ENCODE results near the gene UBXN7.
A peak's percentile ranks its signal among the peaks of the same experiment; 100 is the strongest.
"Not testable (repeated sequence)": the region's sequence is repeated elsewhere in the genome, so short reads cannot be mapped to it uniquely, and the experiment has no call there.

Gene UBXN7, protein sequence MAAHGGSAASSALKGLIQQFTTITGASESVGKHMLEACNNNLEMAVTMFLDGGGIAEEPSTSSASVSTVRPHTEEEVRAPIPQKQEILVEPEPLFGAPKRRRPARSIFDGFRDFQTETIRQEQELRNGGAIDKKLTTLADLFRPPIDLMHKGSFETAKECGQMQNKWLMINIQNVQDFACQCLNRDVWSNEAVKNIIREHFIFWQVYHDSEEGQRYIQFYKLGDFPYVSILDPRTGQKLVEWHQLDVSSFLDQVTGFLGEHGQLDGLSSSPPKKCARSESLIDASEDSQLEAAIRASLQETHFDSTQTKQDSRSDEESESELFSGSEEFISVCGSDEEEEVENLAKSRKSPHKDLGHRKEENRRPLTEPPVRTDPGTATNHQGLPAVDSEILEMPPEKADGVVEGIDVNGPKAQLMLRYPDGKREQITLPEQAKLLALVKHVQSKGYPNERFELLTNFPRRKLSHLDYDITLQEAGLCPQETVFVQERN

DNA sequence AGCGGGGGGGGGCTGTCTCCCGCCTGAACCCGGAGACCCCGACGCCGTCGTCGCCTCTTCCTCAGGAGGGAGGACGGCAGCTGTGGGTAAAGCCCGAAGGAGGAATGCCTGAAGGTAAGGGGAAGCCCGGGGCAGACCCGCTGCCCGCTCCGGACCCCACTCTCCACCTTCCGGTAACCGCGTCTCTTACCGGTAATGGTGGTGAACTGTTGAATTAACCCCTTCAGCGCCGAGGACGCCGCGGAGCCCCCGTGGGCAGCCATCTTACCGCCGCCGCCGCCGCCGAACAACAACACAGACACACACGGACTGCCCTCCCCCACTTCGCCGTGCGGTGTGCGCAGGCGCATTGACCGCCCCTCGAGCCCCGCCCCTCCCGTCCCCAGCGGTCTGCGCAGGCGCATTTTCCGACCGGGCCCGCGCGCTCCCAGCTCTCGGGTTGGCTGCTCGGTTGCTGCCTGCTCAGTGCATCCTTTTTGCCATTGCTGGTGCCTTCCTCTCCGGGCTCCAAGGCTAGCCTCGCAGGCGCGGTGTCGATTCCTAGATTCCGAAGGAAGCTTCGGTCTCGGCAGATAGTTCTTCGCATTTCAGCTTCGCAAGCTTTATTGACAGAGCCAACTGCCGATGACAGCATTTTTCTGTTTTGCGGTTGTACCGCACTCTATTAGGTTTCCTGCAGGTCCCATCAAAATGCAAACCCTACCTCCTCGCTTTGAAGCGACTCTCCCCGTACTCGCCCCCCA lies at the start of gene UBXN7:
UBXN7 (minus strand) TSS at position 291 of the 743 bp plus-strand sequence; CDS start at position 263, 28 bp downstream.
- DNase-seq (ENCODE audit: low read depth in 2 of 2), result peak; percentile 97

DNA sequence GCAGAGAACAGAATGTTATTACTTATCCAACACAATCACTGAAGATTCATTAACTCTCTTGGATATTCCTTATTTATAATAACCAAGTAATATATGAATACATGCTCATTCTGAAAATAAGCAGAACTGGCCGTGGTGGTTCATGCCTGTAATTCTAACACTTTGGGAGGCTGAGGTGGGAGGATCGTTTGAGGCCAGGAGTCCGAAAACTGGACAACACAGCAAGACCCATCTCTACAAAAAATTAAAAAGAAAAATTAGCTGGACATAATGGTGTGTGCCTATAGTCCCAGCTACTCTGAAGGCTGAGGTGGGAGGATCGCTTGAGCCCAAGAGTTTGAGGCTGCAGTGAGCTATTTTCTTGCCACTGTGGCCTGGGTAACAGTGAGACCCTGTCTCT lies 45.5 kb upstream of the UBXN7 start:
- DNase-seq (ENCODE audit: low read depth in 2 of 2), result no peak

DNA sequence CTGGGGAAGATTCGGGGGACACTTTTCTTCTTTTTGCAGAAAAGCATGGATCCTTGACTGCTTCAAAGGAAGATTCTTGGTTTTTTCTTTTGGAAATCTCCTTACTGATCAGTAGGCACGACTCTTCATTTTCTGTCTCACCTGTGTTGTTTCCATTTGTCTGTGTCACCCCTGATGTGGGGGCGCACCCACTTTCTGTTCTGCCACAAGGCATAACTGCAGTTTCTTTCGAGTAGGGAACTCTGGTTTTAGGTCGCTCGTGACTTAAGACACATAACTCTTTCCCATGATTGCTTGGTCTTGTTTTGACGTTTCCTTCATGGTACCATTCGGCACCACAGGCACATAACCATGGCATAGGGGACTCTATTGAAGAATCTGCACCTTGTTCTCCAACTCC lies 40.1 kb upstream of the UBXN7 start:
- no peak for DNase-seq (ENCODE audit: low read depth in 2 of 2)

DNA sequence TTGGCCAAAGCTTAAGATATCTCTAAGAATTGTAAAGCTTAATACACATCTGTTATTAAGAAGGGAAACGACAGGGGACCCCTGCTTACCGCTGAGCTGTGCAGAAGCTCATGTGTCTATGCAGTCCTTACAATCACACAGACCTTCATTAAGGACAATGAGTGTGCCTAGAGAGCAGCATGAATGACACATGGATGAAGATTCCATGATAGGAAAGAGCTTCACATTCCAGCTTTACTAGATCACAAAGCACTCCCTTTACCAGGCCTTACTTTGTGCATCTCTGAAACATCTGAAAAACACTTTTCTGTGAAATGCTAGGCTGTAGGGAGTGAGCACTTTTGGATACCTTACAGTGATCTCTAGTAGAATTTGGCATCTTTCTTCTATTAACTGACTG lies 39.3 kb upstream of the UBXN7 start:
- no peak for DNase-seq (ENCODE audit: low read depth in 2 of 2)

DNA sequence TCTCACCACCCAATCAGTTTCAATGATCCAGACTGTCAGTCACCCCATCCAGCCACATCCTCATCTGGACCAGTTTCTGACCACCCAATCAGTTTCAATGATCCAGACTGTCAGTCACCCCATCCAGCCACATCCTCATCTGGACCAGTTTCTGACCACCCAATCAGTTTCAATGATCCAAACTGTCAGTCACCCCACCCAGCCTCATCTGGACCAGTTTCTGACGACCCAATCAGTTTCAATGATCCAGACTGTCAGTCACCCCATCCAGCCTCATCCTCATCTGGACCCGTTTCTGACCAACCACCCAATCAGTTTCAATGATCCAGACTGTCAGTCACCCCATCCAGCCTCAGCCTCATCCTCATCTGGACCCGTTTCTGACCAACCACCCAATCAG lies 38.0 kb upstream of the UBXN7 start:
- not testable (repeated sequence) for DNase-seq (ENCODE audit: low read depth in 2 of 2)

GRCh38 chr3:196463804-196464203 lies 31.6 kb upstream of the UBXN7 start:
- no peak for DNase-seq (ENCODE audit: low read depth in 2 of 2)

- no peak for DNase-seq (ENCODE audit: low read depth in 2 of 2)
These were observed 31.2 kb upstream of the UBXN7 start for GRCh38 chr3:196463478-196463756.

DNA sequence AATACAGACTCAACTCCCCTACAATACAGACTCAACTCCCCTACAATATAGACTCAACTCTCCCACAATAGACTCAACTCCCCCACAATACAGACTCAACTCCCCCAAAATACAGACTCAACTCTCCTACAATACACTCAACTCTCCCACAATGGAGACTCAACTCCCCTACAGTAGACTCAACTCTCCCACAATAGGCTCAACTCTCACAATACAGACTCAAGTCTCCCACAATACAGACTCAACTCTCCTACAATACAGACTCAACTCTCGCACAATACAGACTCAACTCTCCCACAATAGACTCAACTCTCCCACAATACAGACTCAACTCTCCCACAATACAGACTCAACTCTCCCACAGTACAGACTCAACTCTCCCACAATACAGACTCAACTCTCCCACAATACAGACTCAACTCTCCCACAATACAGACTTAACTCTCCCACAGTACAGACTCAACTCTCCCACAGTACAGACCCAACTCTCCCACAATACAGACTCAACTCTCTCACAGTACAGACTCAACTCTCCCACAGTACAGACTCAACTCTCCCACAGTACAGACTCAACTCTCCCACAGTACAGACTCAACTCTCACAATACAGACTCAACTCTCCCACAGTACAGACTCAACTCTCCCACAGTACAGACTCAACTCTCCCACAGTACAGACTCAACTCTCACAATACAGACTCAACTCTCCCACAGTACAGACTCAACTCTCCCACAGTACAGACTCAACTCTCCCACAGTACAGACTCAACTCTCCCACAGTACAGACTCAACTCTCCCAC lies 30.7 kb upstream of the UBXN7 start:
- not testable (repeated sequence) for DNase-seq (ENCODE audit: low read depth in 2 of 2)

DNA sequence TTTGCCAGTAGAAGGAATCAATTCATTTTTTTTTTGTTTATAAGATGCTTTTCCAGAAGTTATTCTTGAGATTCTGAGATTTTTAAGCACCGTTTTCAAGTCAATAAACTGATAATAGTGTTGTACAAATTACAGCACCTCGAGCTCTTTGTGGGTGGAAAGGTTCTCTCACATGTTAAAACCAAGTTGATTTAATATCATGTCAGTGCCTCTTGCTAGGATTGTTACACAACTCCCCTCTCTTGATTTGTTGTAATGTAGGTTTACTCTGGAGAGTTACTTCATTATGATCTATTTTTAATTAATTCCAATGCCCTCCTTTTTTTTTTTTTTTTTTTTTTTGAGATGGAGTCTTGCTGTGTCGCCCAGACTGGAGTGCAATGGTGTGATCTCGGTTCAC lies 25.8 kb upstream of the UBXN7 start:
- DNase-seq (ENCODE audit: low read depth in 2 of 2), result no peak

DNA sequence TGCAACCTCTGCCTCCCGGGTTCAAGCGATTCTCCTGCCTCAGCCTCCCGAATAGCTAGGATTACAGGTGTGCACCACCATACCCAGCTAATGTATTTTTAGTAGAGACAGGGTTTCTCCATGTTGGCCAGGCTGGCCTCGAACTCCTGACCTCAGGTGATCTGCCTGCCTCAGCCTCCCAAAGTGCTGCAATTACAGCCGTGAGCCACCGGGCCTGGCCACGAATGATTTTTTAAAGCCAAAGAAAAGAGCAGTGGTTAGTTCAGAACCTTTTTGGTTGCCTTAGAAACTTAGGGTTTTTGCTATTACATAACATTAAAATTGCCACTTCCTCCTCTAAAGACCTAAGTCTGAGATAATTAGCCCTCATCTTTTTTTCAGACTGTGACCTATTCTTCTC lies 25.2 kb upstream of the UBXN7 start:
- not testable (repeated sequence) for DNase-seq (ENCODE audit: low read depth in 2 of 2)

- DNase-seq (ENCODE audit: low read depth in 2 of 2), result no peak
These were observed 22.7 kb upstream of the UBXN7 start for GRCh38 chr3:196454935-196455334.

- DNase-seq (ENCODE audit: low read depth in 2 of 2), result not testable (repeated sequence)
These were observed 13.2 kb upstream of the UBXN7 start for GRCh38 chr3:196445391-196445790.

GRCh38 chr3:196444500-196444894 lies 12.3 kb upstream of the UBXN7 start:
- DNase-seq (ENCODE audit: low read depth in 2 of 2), result no peak

- no peak for DNase-seq (ENCODE audit: low read depth in 2 of 2)
These were observed 8.5 kb upstream of the UBXN7 start for GRCh38 chr3:196440696-196441095.

DNA sequence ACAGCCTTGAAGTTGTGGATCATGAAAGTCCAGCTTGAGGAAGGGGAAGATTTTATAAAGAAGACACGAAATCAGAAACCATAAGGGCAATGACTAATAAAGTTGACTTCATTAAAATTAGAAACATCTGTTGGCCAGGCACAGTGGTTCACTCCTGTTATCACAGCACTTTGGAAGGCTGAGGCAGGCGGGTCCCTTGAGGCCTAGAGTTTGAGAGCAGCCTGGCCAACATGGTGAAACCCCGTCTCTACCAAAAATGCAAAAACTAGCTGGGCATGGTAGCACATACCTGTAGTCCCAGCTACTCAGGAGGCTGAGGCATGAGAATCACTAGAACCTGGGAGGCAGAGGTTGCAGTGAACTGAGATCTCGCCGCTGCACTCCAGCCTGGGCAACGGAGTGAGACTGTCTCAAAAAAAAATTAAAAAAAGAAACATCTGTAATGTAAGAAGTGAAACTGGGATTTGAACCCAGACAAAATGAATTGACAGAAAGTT lies 7.9 kb upstream of the UBXN7 start:
- DNase-seq (ENCODE audit: low read depth in 2 of 2), result no peak

DNA sequence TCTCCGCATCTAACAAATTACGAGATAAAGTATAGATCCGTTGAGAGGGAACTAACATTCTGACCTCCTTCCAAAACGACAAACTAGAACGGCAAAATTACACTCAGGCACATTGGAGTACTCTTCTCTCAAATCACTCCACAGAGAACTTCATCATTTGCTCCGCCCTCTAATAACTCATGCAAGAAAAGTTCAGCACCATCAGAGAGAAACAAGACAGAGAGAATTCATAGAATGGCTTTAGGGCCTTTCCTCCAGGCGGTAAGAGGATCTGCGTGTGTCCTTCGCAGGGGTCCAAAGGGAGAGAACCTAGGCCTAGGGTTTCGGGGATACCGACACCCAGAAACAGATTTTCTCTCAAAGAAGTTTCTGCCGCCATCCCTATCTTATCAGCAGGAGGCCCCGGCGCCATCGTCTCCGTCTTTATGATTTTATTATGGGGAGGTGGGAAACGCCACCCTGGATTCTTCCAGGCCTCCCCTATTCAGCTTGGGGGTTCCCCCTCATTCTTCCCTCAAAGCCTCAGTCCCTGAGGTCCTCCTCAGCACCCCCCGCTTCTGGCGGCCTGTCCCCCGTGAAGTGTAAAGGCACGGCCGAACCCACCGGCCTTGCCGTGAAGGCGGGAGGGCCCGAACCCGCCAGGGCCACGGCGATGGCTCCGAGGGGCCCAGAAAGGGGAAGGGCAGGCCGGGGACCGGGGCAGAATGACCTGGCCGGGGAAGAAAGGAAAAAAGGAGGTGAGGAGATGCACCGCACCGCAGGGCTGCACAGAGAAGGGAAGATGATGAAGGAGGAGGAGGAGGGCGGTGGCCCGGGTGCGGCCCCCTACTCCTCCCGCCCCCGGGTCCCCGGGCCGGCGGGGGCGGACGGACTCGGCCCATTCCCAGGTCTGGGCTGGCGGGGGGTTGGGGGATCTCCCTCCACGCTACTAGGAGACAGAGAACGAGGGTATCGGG lies 768 bp downstream of the UBXN7 start:
- peak in 1 of 2 donors; percentile 11 for DNase-seq (ENCODE audit: low read depth in 2 of 2)

DNA sequence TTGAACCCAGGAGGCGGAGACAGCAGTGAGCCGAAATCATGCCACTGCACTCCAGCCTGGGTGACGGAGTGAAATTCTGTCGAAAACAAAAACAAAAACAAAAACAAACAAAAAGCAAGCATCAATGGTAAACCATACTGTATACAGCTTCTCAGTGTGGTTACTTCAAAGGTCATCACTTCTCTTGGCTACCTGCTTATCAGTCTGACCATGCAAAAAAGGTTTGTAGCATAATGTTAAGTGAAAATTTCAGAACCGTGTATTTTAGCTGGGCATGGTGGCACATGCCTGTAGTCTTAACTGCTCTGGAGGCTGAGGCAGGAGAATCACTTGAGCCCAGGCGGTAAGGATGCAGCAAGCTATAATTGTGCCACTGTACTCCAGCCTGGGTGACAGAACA lies 4.2 kb downstream of the UBXN7 start:
- no peak for DNase-seq (ENCODE audit: low read depth in 2 of 2)

DNA sequence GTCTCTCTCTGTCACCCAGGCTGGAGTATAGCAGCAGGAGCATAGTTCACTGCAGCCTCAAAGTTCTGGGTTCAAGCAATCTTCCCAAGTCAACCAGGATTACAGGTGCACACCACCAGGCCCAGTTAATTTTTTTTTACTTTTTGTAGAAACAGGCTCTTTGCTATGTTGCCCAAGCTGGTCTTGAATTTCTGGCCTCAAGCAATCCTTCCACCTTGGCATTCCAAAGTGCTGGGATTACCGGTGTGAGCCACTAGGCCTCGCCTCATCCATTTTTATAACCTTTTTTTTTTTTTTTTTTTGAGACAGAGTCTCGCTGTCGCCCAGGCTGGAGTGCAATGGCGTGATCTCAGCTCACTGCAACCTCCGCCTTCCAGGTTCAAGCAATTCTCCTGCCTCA lies 7.8 kb downstream of the UBXN7 start:
- not testable (repeated sequence) for DNase-seq (ENCODE audit: low read depth in 2 of 2)

GRCh38 chr3:196423044-196423781 lies 9.0 kb downstream of the UBXN7 start:
- DNase-seq (ENCODE audit: low read depth in 2 of 2), result no peak

GRCh38 chr3:196421668-196422067 lies 10.6 kb downstream of the UBXN7 start:
- not testable (repeated sequence) for DNase-seq (ENCODE audit: low read depth in 2 of 2)
